Ishikawa (cell line): ENCODE measurements around the gene HBEGF.

Source experiments
- CEBPB ChIP-seq: IDR thresholded peaks from 2 replicates; pipeline ENCODE4 v1.6.1; 2012
- CREB1 ChIP-seq: IDR thresholded peaks from 2 replicates; pipeline ENCODE4 v1.6.1; 2012; ENCODE audit warnings: low read depth
- EGR1 ChIP-seq: IDR thresholded peaks from 2 replicates; pipeline ENCODE4 v1.6.1; 2012
- EP300 ChIP-seq: IDR thresholded peaks from 2 replicates; pipeline ENCODE4 v1.6.1; 2012; ENCODE audit warnings: borderline replicate concordance
- FOXM1 ChIP-seq: IDR thresholded peaks from 2 replicates; pipeline ENCODE4 v1.6.1; 2012; ENCODE audit warnings: low read depth, borderline replicate concordance
- MAX ChIP-seq: IDR thresholded peaks from 2 replicates; pipeline ENCODE4 v1.6.1; 2012
- NFIC ChIP-seq: IDR thresholded peaks from 2 replicates; pipeline ENCODE4 v1.6.1; 2012
- RAD21 ChIP-seq: IDR thresholded peaks from 2 replicates; pipeline ENCODE4 v1.6.1; 2012; ENCODE audit warnings: low read depth
- REST ChIP-seq: IDR thresholded peaks from 2 replicates; pipeline ENCODE4 v1.6.1; 2012; ENCODE audit warnings: low read depth, mild to moderate bottlenecking
- TAF1 ChIP-seq: IDR thresholded peaks from 2 replicates; pipeline ENCODE4 v1.6.1; 2012; ENCODE audit warnings: low read depth, mild to moderate bottlenecking
- TCF12 ChIP-seq: IDR thresholded peaks from 2 replicates; pipeline ENCODE4 v1.6.1; 2012; ENCODE audit warnings: low read depth
- TEAD4 ChIP-seq: IDR thresholded peaks from 2 replicates; pipeline ENCODE4 v1.6.1; 2012
- USF1 ChIP-seq: IDR thresholded peaks from 2 replicates; pipeline ENCODE4 v1.6.1; 2012
- YY1 ChIP-seq: IDR thresholded peaks from 2 replicates; pipeline ENCODE4 v1.6.1; 2012; ENCODE audit warnings: low read depth
- ZBTB7A ChIP-seq: IDR thresholded peaks from 2 replicates; pipeline ENCODE4 v1.6.1; 2012; ENCODE audit warnings: low read depth

HBEGF gene

GRCh38 chr5:140311011-140311467, 35.4 kb downstream of the HBEGF start:
- no peak for TF ChIP-seq TEAD4
- TF ChIP-seq TCF12, result no peak
- TF ChIP-seq TAF1, result no peak
- no peak for TF ChIP-seq MAX
- no peak for TF ChIP-seq EP300
- TF ChIP-seq REST, result no peak
- TF ChIP-seq CREB1, result no peak
- TF ChIP-seq NFIC, result no peak
- no peak for TF ChIP-seq EGR1
- no peak for TF ChIP-seq YY1
- no peak for TF ChIP-seq FOXM1
- TF ChIP-seq CEBPB, result no peak
- no peak for TF ChIP-seq RAD21
- no peak for TF ChIP-seq USF1

GRCh38 chr5:140310434-140310833, 36.0 kb downstream of the HBEGF start:
- TF ChIP-seq TCF12, result no peak
- no peak for TF ChIP-seq USF1
- no peak for TF ChIP-seq NFIC
- TF ChIP-seq YY1, result no peak
- TF ChIP-seq REST, result no peak
- TF ChIP-seq CEBPB, result no peak
- no peak for TF ChIP-seq EGR1
- no peak for TF ChIP-seq MAX
- TF ChIP-seq ZBTB7A, result no peak

GRCh38 chr5:140309706-140310249, 36.6 kb downstream of the HBEGF start:
- TF ChIP-seq ZBTB7A, result no peak
- TF ChIP-seq RAD21, result no peak
- TF ChIP-seq USF1, result no peak
- TF ChIP-seq FOXM1, result no peak
- TF ChIP-seq TEAD4, result no peak
- no peak for TF ChIP-seq REST
- TF ChIP-seq TAF1, result no peak
- TF ChIP-seq EGR1, result no peak
- TF ChIP-seq NFIC, result no peak
- TF ChIP-seq YY1, result no peak
- no peak for TF ChIP-seq TCF12
- TF ChIP-seq CREB1, result no peak
- no peak for TF ChIP-seq CEBPB
- TF ChIP-seq MAX, result no peak
- no peak for TF ChIP-seq EP300

GRCh38 chr5:140305471-140305870, 40.9 kb downstream of the HBEGF start:
- TF ChIP-seq CREB1, result no peak
- TF ChIP-seq MAX, result no peak
- TF ChIP-seq EP300, result no peak
- no peak for TF ChIP-seq NFIC
- no peak for TF ChIP-seq REST
- no peak for TF ChIP-seq EGR1
- no peak for TF ChIP-seq ZBTB7A
- TF ChIP-seq YY1, result no peak
- TF ChIP-seq TEAD4, result no peak
- no peak for TF ChIP-seq TAF1
- no peak for TF ChIP-seq RAD21
- TF ChIP-seq TCF12, result no peak
- TF ChIP-seq CEBPB, result no peak
- no peak for TF ChIP-seq FOXM1
- TF ChIP-seq USF1, result no peak
